Liver (tissue), 3 donors: ENCODE measurements around the gene KIF26B.

Experiments
- CTCF ChIP-seq: fragments of 150-350 bp; IDR thresholded peaks from 2 replicates; pipeline ENCODE4 v1.5.1; 2017; ENCODE audit warnings: improper control_type of control experiment, low read depth, low read length; ENCODE audit not compliant: missing input control
- EGR1 ChIP-seq, 2 donors: IDR thresholded peaks; 2 replicates each; pipeline ENCODE4 v1.6.1; 2016 to 2018; ENCODE audit warnings: antibody characterized with exemption in 2 of 2, low read depth in 2 of 2
- JUND ChIP-seq, 2 donors: IDR thresholded peaks; 2 replicates each; pipeline ENCODE4 v1.6.1; 2016; ENCODE audit warnings: antibody characterized with exemption in 2 of 2
- MAX ChIP-seq: IDR thresholded peaks from 2 replicates; pipeline ENCODE4 v1.6.1; 2016; ENCODE audit warnings: antibody characterized with exemption
- RAD21 ChIP-seq, 2 donors: IDR thresholded peaks; 2 replicates each; pipeline ENCODE4 v1.6.1; 2016; ENCODE audit warnings: antibody characterized with exemption in 2 of 2, mild to moderate bottlenecking in 2 of 2
- RXRA ChIP-seq, 2 donors: IDR thresholded peaks; 2 replicates each; pipeline ENCODE4 v1.6.1; 2017 to 2018; ENCODE audit warnings: antibody characterized with exemption in 2 of 2, mild to moderate bottlenecking in 1 of 2
- TAF1 ChIP-seq: conservative IDR thresholded peaks from 2 replicates; pipeline ENCODE4 v1.6.1; 2016; ENCODE audit warnings: antibody characterized with exemption, mild to moderate bottlenecking
- YY1 ChIP-seq: IDR thresholded peaks from 2 replicates; pipeline ENCODE4 v1.6.1; 2016; ENCODE audit warnings: antibody characterized with exemption, mild to moderate bottlenecking
- ZBTB33 ChIP-seq: IDR thresholded peaks from 2 replicates; pipeline ENCODE4 v1.6.1; 2016; ENCODE audit warnings: antibody characterized with exemption
- donor health status: healthy.
- donor health status: healthy.

- TF ChIP-seq CTCF (no peak), RXRA (IDR thresholded peaks at IDR 0.05) (no peak), TAF1 (no peak), MAX (no peak), JUND (IDR thresholded peaks at IDR 0.05) (no peak), YY1 (no peak), RAD21 (IDR thresholded peaks at IDR 0.05) (no peak), ZBTB33 (no peak), EGR1 (IDR thresholded peaks at IDR 0.05; ENCODE audit: low read depth in 2 of 2) (no peak)
Measured at GRCh38 chr1:245161866-245162265, 7.1 kb downstream of the KIF26B start.
